Hepatocyte (in vitro differentiated cells): ENCODE results near the gene YPEL1.

Experiments
- CTCF ChIP-seq: fragments of 200-600 bp; sonication (generic); IDR thresholded peaks from 2 replicates; pipeline ENCODE4 v1.5.1; 2016; ENCODE audit warnings: antibody characterized with exemption, mild to moderate bottlenecking; ENCODE audit not compliant: poor library complexity
- EZH2phosphoT487 ChIP-seq: fragments of 200-600 bp; sonication (generic); IDR thresholded peaks from one replicate; pipeline ENCODE4 v1.6.1; 2018; ENCODE audit warnings: antibody characterized with exemption, mild to moderate bottlenecking, low read depth, moderate library complexity; ENCODE audit not compliant: unreplicated experiment, severe bottlenecking

GRCh38 chr22:21760640-21761039, 25.0 kb upstream of the YPEL1 start:
- TF ChIP-seq CTCF (no peak), EZH2phosphoT487 (no peak)
